HepG2 (cell line): ENCODE results near the gene AKR1C4. TPM values are rescaled to one million over a fixed set of nuclear protein-coding genes. Genes with fewer than 3 reads are reported as not detected.

Source experiments
- ATAC-seq: fragments of 200-7000 bp; cut with Tn5 transposase; 3 replicates; pipeline ENCODE4 v1.9.1; 2020; ENCODE audit warnings: mild to moderate bottlenecking, moderate library complexity
- BruUV-seq: library from RNA; stranded (reverse); fragments of 400-500 nt; replicated peaks from 2 replicates; lab custom pipeline; 2021; lab: Mats Ljungman, UMichigan
- CTCF ChIA-PET: fragments of 300-600 bp; formaldehyde crosslinking; extraction: SDS; loops from one replicate; lab custom pipeline; 2021; ENCODE audit warnings: low total read pairs, inconsistent platforms, low intra/inter-chr PET ratio; lab: Yijun Ruan, JAX
- POLR2A ChIA-PET: fragments of 350-600 bp; sonication (Branson Sonifier 250); formaldehyde crosslinking; loops from one replicate; lab custom pipeline; 2020; ENCODE audit warnings: antibody characterized with exemption, inconsistent platforms; lab: Yijun Ruan, JAX
- DNase-seq: peaks from one replicate; pipeline ENCODE4 v3.0.0-alpha.2; 2015; ENCODE audit warnings: low spot score
- FAIRE-seq: peaks from 3 replicates; lab custom pipeline; 2011; peaks lifted over from hg19 to GRCh38; lab: Jason Lieb, UNC
- H2AFZ ChIP-seq: one replicate; pipeline ENCODE4 v1.6.1; 2011; ENCODE audit warnings: low read length, inconsistent platforms
- H3K27ac ChIP-seq: fragments of 300-600 bp; 3 replicates; pipeline ENCODE4 v1.8.0; 2011; ENCODE audit warnings: mixed run types, mild to moderate bottlenecking, mixed read lengths, low read length, inconsistent platforms; ENCODE audit not compliant: insufficient read depth; ENCODE audit errors: extremely low read length
- H3K27me3 ChIP-seq, 2 experiments: fragments of 200-600 bp in 1 of 2; 2 replicates in 1 of 2; 3 replicates in 1 of 2; pipeline versions ENCODE4 v1.6.0 to v1.8.0; 2011; ENCODE audit warnings: low read length in 2 of 2, mild to moderate bottlenecking in 2 of 2, moderate library complexity in 2 of 2, inconsistent platforms in 1 of 2; ENCODE audit not compliant: insufficient read depth in 2 of 2, control insufficient read depth in 1 of 2
- H3K36me3 ChIP-seq, 2 experiments: fragments of 200-600 bp in 1 of 2; replicated peaks in 1 of 2; 2 replicates in 1 of 2; 3 replicates in 1 of 2; pipeline versions ENCODE4 v1.5.1 to v1.8.0; 2011; ENCODE audit warnings: low read length in 2 of 2, inconsistent platforms in 1 of 2; ENCODE audit not compliant: insufficient read depth in 2 of 2, control insufficient read depth in 1 of 2
- H3K4me1 ChIP-seq: 2 replicates; pipeline ENCODE4 v1.5.1; 2012; ENCODE audit warnings: low read length, inconsistent platforms; ENCODE audit not compliant: insufficient read depth
- H3K4me2 ChIP-seq: 2 replicates; pipeline ENCODE4 v1.6.0; 2011; ENCODE audit warnings: low read depth, low read length, inconsistent platforms
- H3K4me3 ChIP-seq, 3 experiments: fragments of 200-600 bp in 1 of 3; sonication (generic), shearing (Covaris generic) in 1 of 3; replicated peaks in 1 of 3; 2 replicates each; pipeline ENCODE4 v1.5.1; 2011 to 2016; ENCODE audit warnings: low read length in 3 of 3, inconsistent platforms in 2 of 3, low read depth in 2 of 3, mild to moderate bottlenecking in 2 of 3, control low read depth in 1 of 3, mixed read lengths in 1 of 3; ENCODE audit not compliant: insufficient read depth in 1 of 3
- H3K79me2 ChIP-seq: one replicate; pipeline ENCODE4 v1.6.1; 2011; ENCODE audit warnings: low read length, inconsistent platforms; ENCODE audit not compliant: insufficient read depth
- H3K9ac ChIP-seq: 2 replicates; pipeline ENCODE4 v1.6.0; 2011; ENCODE audit warnings: mild to moderate bottlenecking, low read depth, low read length, inconsistent platforms; ENCODE audit not compliant: insufficient read depth
- H3K9me3 ChIP-seq: 2 replicates; pipeline ENCODE4 v1.5.1; 2012; ENCODE audit warnings: mild to moderate bottlenecking, low read length
- H4K20me1 ChIP-seq: 2 replicates; pipeline ENCODE4 v1.6.0; 2011; ENCODE audit warnings: inconsistent platforms, mild to moderate bottlenecking, low read length, moderate library complexity; ENCODE audit not compliant: insufficient read depth
- AHR ChIP-seq: IDR thresholded peaks from 2 replicates; pipeline ENCODE4 v1.6.1; 2018; ENCODE audit warnings: missing genetic modification reagents, missing compliant biosample characterization
- ARHGAP35 ChIP-seq: sonication (generic); formaldehyde crosslinking; IDR thresholded peaks from 2 replicates; pipeline ENCODE4 v1.9.0; 2022; ENCODE audit warnings: mild to moderate bottlenecking, inconsistent platforms, moderate library complexity, missing genetic modification reagents, borderline replicate concordance
- CBX5 ChIP-seq: sonication (generic); formaldehyde crosslinking; IDR thresholded peaks from 2 replicates; pipeline ENCODE4 v1.4.0; 2020; ENCODE audit warnings: missing genetic modification reagents, borderline replicate concordance
- EEA1 ChIP-seq: sonication (generic); formaldehyde crosslinking; IDR thresholded peaks from 2 replicates; pipeline ENCODE4 v1.5.1; 2020; ENCODE audit warnings: mild to moderate bottlenecking, missing genetic modification reagents, borderline replicate concordance
- HMG20A ChIP-seq: IDR thresholded peaks from 2 replicates; pipeline ENCODE4 v1.6.1; 2016; ENCODE audit warnings: borderline replicate concordance
- MED8 ChIP-seq: sonication (generic); formaldehyde crosslinking; IDR thresholded peaks from 2 replicates; pipeline ENCODE4 v1.8.1; 2023; ENCODE audit warnings: mild to moderate bottlenecking, missing genetic modification reagents; ENCODE audit not compliant: insufficient replicate concordance
- NCOR1 ChIP-seq: fragments of 200-600 bp; sonication (generic); IDR thresholded peaks from 2 replicates; pipeline ENCODE4 v1.7.0; 2017; ENCODE audit warnings: antibody characterized with exemption, low read length, borderline replicate concordance
- PREB ChIP-seq: sonication (generic); formaldehyde crosslinking; IDR thresholded peaks from 2 replicates; pipeline ENCODE4 v1.4.0; 2020; ENCODE audit warnings: missing genetic modification reagents
- TOE1 ChIP-seq: sonication (generic); formaldehyde crosslinking; IDR thresholded peaks from 2 replicates; pipeline ENCODE4 v1.4.0; 2020; ENCODE audit warnings: mild to moderate bottlenecking, missing genetic modification reagents
- ZBTB21 ChIP-seq: sonication (generic); formaldehyde crosslinking; IDR thresholded peaks from 2 replicates; pipeline ENCODE4 v1.4.0; 2020; ENCODE audit warnings: missing genetic modification reagents
- ZNF276 ChIP-seq: sonication (generic); formaldehyde crosslinking; IDR thresholded peaks from 2 replicates; pipeline ENCODE4 v1.4.0; 2020; ENCODE audit warnings: mild to moderate bottlenecking, low read depth, missing genetic modification reagents
- ZNF446 ChIP-seq: sonication (generic); formaldehyde crosslinking; IDR thresholded peaks from 2 replicates; pipeline ENCODE4 v1.5.0; 2020; ENCODE audit warnings: mild to moderate bottlenecking, missing genetic modification reagents
- ZNF839 ChIP-seq: sonication (generic); formaldehyde crosslinking; IDR thresholded peaks from 2 replicates; pipeline ENCODE4 v1.4.0; 2020; ENCODE audit warnings: missing genetic modification reagents, mild to moderate bottlenecking, borderline replicate concordance
- WGBS: methylation state at CpG from one replicate; pipeline ENCODE4 v1.1.6; 2017; ENCODE audit warnings: low lambda C conversion rate; 5-methylcytosine and 5-hydroxymethylcytosine counted together
- in situ Hi-C: cut with HindIII; loops from 2 replicates; pipeline ENCODE4 v1.10.0; 2017; ENCODE audit warnings: low pct_unique_long_range_greater_than_20kb; ENCODE audit not compliant: extremely low pct_ligation_motif_present
- intact Hi-C: fragments of 100-400 bp; cut with micrococcal nuclease; formaldehyde crosslinking; loops from one replicate; pipeline ENCODE4 v1.10.0; 2022; ENCODE audit not compliant: unreplicated experiment
- polyA plus RNA-seq, 8 experiments: library from polyadenylated mRNA; depleted of rRNA in 3 of 8; stranded (reverse) in 7 of 8; unstranded in 1 of 8; fragments of >200 nt; fragmentation: Illumina TruSeq in 4 of 8; extraction: Trizol in 4 of 8; gene quantifications; 2 replicates each; pipeline versions ENCODE4 v1.2.1 to v1.2.3, GENCODE V29; 2011 to 2016; ENCODE audit warnings: low read depth in 4 of 8, missing spikeins in 1 of 8, mixed read lengths in 1 of 8; ENCODE audit not compliant: insufficient read depth in 1 of 8
- total RNA-seq, 5 experiments: library from RNA; depleted of rRNA; stranded (reverse); fragments of >200 nt; fragmentation: Illumina TruSeq; extraction: Trizol; gene quantifications; 2 replicates each; pipeline ENCODE4 v1.2.3, GENCODE V29; 2016; ENCODE audit warnings: low read depth in 1 of 5
- TF ChIP-seq, protein P1 (sequence below): IDR thresholded peaks from 2 replicates; pipeline ENCODE4 v1.4.0; 2020; ENCODE audit warnings: mild to moderate bottlenecking, missing genetic modification reagents
- TF ChIP-seq, protein P2 (sequence below), 2 experiments: fragments of 450-650 bp in 1 of 2; sonication (generic) in 1 of 2; formaldehyde crosslinking; IDR thresholded peaks; 2 replicates each; pipeline versions ENCODE4 v1.5.0 to v1.8.0; 2020 to 2022; ENCODE audit warnings: mild to moderate bottlenecking in 1 of 2, missing genetic modification reagents in 1 of 2
- TF ChIP-seq, protein P3 (sequence below): sonication (generic); formaldehyde crosslinking; IDR thresholded peaks from 2 replicates; pipeline ENCODE4 v1.5.0; 2020; ENCODE audit warnings: missing genetic modification reagents

AKR1C4 gene
- total and polyA plus RNA-seq, 2 of the 13 experiments (the other 11 are each of a cell fraction or from before 2014, with no cell fraction given): 0.18 to 1.3 TPM

DNA sequence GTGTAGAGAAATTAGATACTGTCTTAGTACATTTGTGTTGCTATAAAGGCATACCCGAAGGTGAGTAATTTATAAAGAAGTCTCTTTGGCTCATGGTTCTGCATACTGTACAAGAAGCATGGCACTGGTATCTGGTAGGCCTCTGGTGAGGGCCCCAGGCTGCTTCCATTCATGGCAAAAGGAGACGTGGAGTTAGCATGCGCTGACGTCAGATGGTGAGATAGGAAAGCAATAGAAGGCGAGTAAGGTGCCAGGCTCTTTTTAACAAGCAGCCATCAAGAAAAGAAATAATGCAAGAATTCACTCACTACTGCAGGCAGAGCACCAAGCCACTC is 49.8 kb upstream of the AKR1C4 start:
- DNase-seq (no peak), ATAC-seq (peak; percentile 15), FAIRE-seq (no peak)
- CTCF ChIA-PET: interaction anchor here (0.9 kb wide), 1 partner anchor 333 kb away, joined by 3 read pairs; no protein-coding TSS in a partner anchor
- in situ Hi-C loops: no loop called here
- H3K27ac ChIP-seq: peak overlapping the region; percentile 100
- H3K27me3 ChIP-seq: no peaks in the 10 kb centered on the region
- WGBS: 55% methylated on average over 5 of the region's 5 CpGs
- no peak overlapping the region for H2AFZ ChIP-seq
- H3K4me3 ChIP-seq: no peak overlapping the region
- no peaks in the 10 kb centered on the region for H3K36me3 ChIP-seq
- POLR2A ChIA-PET: interaction anchor here (1.1 to 2.7 kb wide), 7 partner anchors 20 to 87 kb away, joined by 3 to 14 read pairs (median 4); partner anchors contain the start of gene AKR1C3
- TSS peak; percentile 92 for BruUV-seq
- H3K4me1 ChIP-seq: peaks cover 66% of the 10 kb centered on the region
- H3K4me2 ChIP-seq: no peak overlapping the region
- H4K20me1 ChIP-seq: no peaks in the 10 kb centered on the region
- no peaks in the 10 kb centered on the region for H3K79me2 ChIP-seq
- H3K9me3 ChIP-seq: peaks cover 24% of the 10 kb centered on the region
- H3K9ac ChIP-seq: peak overlapping the region; percentile 45; the same call in 1 of the 2 replicates
- intact Hi-C loops: loop anchor here (1.0 to 5.0 kb wide), 3 partner anchors 52 to 95 kb away; partner anchors contain the start of gene AKR1C3
- TF ChIP-seq NCOR1 (no peak), EEA1 (CRISPR knock-in tag) (no peak), MED8 (CRISPR knock-in tag) (no peak), TOE1 (no peak), ZBTB21 (CRISPR knock-in tag) (no peak), PREB (CRISPR knock-in tag) (no peak), ZNF276 (CRISPR knock-in tag) (peak; percentile 15; the same call in 1 of the 2 replicates), AHR (no peak), ZNF839 (no peak), CBX5 (0 out of 2 replicates have a peak, but pooled peaks have one; percentile 52), HMG20A (CRISPR knock-in tag) (no peak), ARHGAP35 (0 out of 2 replicates have a peak, but pooled peaks have one; percentile 74), ZNF446 (CRISPR knock-in tag) (no peak)
- TF ChIP-seq, protein P1, sequence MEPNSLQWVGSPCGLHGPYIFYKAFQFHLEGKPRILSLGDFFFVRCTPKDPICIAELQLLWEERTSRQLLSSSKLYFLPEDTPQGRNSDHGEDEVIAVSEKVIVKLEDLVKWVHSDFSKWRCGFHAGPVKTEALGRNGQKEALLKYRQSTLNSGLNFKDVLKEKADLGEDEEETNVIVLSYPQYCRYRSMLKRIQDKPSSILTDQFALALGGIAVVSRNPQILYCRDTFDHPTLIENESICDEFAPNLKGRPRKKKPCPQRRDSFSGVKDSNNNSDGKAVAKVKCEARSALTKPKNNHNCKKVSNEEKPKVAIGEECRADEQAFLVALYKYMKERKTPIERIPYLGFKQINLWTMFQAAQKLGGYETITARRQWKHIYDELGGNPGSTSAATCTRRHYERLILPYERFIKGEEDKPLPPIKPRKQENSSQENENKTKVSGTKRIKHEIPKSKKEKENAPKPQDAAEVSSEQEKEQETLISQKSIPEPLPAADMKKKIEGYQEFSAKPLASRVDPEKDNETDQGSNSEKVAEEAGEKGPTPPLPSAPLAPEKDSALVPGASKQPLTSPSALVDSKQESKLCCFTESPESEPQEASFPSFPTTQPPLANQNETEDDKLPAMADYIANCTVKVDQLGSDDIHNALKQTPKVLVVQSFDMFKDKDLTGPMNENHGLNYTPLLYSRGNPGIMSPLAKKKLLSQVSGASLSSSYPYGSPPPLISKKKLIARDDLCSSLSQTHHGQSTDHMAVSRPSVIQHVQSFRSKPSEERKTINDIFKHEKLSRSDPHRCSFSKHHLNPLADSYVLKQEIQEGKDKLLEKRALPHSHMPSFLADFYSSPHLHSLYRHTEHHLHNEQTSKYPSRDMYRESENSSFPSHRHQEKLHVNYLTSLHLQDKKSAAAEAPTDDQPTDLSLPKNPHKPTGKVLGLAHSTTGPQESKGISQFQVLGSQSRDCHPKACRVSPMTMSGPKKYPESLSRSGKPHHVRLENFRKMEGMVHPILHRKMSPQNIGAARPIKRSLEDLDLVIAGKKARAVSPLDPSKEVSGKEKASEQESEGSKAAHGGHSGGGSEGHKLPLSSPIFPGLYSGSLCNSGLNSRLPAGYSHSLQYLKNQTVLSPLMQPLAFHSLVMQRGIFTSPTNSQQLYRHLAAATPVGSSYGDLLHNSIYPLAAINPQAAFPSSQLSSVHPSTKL (CRISPR knock-in tag): no peak
- TF ChIP-seq, protein P2, sequence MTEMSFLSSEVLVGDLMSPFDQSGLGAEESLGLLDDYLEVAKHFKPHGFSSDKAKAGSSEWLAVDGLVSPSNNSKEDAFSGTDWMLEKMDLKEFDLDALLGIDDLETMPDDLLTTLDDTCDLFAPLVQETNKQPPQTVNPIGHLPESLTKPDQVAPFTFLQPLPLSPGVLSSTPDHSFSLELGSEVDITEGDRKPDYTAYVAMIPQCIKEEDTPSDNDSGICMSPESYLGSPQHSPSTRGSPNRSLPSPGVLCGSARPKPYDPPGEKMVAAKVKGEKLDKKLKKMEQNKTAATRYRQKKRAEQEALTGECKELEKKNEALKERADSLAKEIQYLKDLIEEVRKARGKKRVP (CRISPR knock-in tag; IDR thresholded peaks at IDR 0.05): no peak
- TF ChIP-seq, protein P3, sequence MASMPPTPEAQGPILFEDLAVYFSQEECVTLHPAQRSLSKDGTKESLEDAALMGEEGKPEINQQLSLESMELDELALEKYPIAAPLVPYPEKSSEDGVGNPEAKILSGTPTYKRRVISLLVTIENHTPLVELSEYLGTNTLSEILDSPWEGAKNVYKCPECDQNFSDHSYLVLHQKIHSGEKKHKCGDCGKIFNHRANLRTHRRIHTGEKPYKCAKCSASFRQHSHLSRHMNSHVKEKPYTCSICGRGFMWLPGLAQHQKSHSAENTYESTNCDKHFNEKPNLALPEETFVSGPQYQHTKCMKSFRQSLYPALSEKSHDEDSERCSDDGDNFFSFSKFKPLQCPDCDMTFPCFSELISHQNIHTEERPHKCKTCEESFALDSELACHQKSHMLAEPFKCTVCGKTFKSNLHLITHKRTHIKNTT (CRISPR knock-in tag): no peak
